Neuronal stem cell (in vitro differentiated cells): ENCODE data around the gene WHRN.

Experiments
- DNase-seq: peaks from one replicate; pipeline ENCODE4 v3.0.0-alpha.2; 2013; ENCODE audit warnings: low spot score
- H2AFZ ChIP-seq: one replicate; pipeline ENCODE4 v1.6.1; 2013; ENCODE audit warnings: mild to moderate bottlenecking, low read length, inconsistent platforms
- H2AK5ac ChIP-seq: 2 replicates; pipeline ENCODE4 v1.6.1; 2013; ENCODE audit warnings: low read depth, mild to moderate bottlenecking, inconsistent platforms, low read length, moderate library complexity, mixed read lengths
- H2BK120ac ChIP-seq: 2 replicates; pipeline ENCODE4 v1.6.1; 2013; ENCODE audit warnings: low read depth, mild to moderate bottlenecking, inconsistent platforms, low read length, moderate library complexity, mixed read lengths
- H2BK12ac ChIP-seq: one replicate; pipeline ENCODE4 v1.6.1; 2013; ENCODE audit warnings: low read length, inconsistent platforms
- H2BK15ac ChIP-seq: 2 replicates; pipeline ENCODE4 v1.6.1; 2013; ENCODE audit warnings: mild to moderate bottlenecking, low read length, inconsistent platforms, mixed read lengths
- H2BK5ac ChIP-seq: one replicate; pipeline ENCODE4 v1.6.1; 2013; ENCODE audit warnings: inconsistent platforms, mild to moderate bottlenecking, low read length, moderate library complexity
- H3K14ac ChIP-seq: one replicate; pipeline ENCODE4 v1.6.1; 2013; ENCODE audit warnings: low read length, inconsistent platforms
- H3K18ac ChIP-seq: 2 replicates; pipeline ENCODE4 v1.6.1; 2013; ENCODE audit warnings: low read length, inconsistent platforms
- H3K23ac ChIP-seq: 2 replicates; pipeline ENCODE4 v1.6.1; 2013; ENCODE audit warnings: low read depth, mild to moderate bottlenecking, mixed read lengths, low read length, inconsistent platforms; ENCODE audit not compliant: poor library complexity
- H3K27ac ChIP-seq: replicated peaks from 3 replicates; pipeline ENCODE4 v1.5.1; 2013; ENCODE audit warnings: low read length, inconsistent platforms
- H3K27me3 ChIP-seq, 3 experiments: 2 replicates each; pipeline ENCODE4 v1.6.1; 2013; ENCODE audit warnings: low read length in 3 of 3, mild to moderate bottlenecking in 2 of 3, inconsistent platforms in 1 of 3, low read depth in 1 of 3, mixed read lengths in 1 of 3, moderate library complexity in 1 of 3; ENCODE audit not compliant: control insufficient read depth in 3 of 3, insufficient read depth in 3 of 3
- H3K36me3 ChIP-seq, 2 donors: replicated peaks in 1 of 2; 2 replicates each; pipeline ENCODE4 v1.6.1; 2013; ENCODE audit warnings: low read length in 2 of 2; ENCODE audit not compliant: control insufficient read depth in 2 of 2, insufficient read depth in 2 of 2
- H3K4ac ChIP-seq: 2 replicates; pipeline ENCODE4 v1.6.1; 2013; ENCODE audit warnings: inconsistent platforms, mild to moderate bottlenecking, low read length, moderate library complexity
- H3K4me1 ChIP-seq, 2 donors: 1 replicate in 1 of 2; 2 replicates in 1 of 2; pipeline ENCODE4 v1.6.1; 2013; ENCODE audit warnings: low read length in 2 of 2, low read depth in 1 of 2; ENCODE audit not compliant: control insufficient read depth in 2 of 2, insufficient read depth in 1 of 2
- H3K4me2 ChIP-seq: one replicate; pipeline ENCODE4 v1.6.1; 2013; ENCODE audit warnings: mild to moderate bottlenecking, low read length, inconsistent platforms; ENCODE audit not compliant: insufficient read depth, poor library complexity, severe bottlenecking
- H3K4me3 ChIP-seq, 2 donors: 2 replicates each; pipeline ENCODE4 v1.5.1; 2013; ENCODE audit warnings: low read length in 2 of 2, mild to moderate bottlenecking in 2 of 2, inconsistent platforms in 1 of 2, moderate library complexity in 1 of 2
- H3K79me1 ChIP-seq: one replicate; pipeline ENCODE4 v1.6.1; 2013; ENCODE audit warnings: low read depth, mild to moderate bottlenecking, inconsistent platforms, low read length, moderate library complexity
- H3K9ac ChIP-seq: one replicate; pipeline ENCODE4 v1.6.1; 2013; ENCODE audit warnings: mild to moderate bottlenecking, low read depth, low read length, inconsistent platforms; ENCODE audit not compliant: poor library complexity
- H3K9me3 ChIP-seq, 2 donors: replicated peaks in 1 of 2; 2 replicates each; pipeline versions ENCODE3 to v1.6.1; 2013; ENCODE audit warnings: low read length in 2 of 2, mild to moderate bottlenecking in 2 of 2, inconsistent platforms in 1 of 2, low read depth in 1 of 2, mixed read lengths in 1 of 2, moderate library complexity in 1 of 2; ENCODE audit not compliant: control insufficient read depth in 2 of 2, insufficient read depth in 1 of 2
- H4K8ac ChIP-seq: one replicate; pipeline ENCODE4 v1.6.1; 2013; ENCODE audit warnings: low read depth, mild to moderate bottlenecking, inconsistent platforms, low read length, moderate library complexity
- H4K91ac ChIP-seq: one replicate; pipeline ENCODE4 v1.6.1; 2013; ENCODE audit warnings: low read length, low read depth, mild to moderate bottlenecking, inconsistent platforms; ENCODE audit not compliant: poor library complexity
- WGBS, 2 donors: extraction: QIAGEN DNeasy Blood & Tissue Kit; methylation state at CpG; one replicate each; pipeline ENCODE4 v1.1.7; 2013; ENCODE audit warnings: missing lambda C conversion rate in 2 of 2, mixed read lengths in 1 of 2; ENCODE audit not compliant: insufficient read length in 2 of 2, insufficient replicate concordance in 1 of 2; ENCODE audit errors: extremely low coverage in 2 of 2; 5-methylcytosine and 5-hydroxymethylcytosine counted together

The WHRN gene

GRCh38 chr9:114471157-114471556, 34.1 kb downstream of the WHRN start:
- no peak overlapping the region for H3K4me3 ChIP-seq
- H2BK5ac ChIP-seq = no peak overlapping the region
- H3K18ac ChIP-seq = no peak overlapping the region
- H4K8ac ChIP-seq = no peak overlapping the region
- no peak overlapping the region for H3K4me2 ChIP-seq
- H3K9ac ChIP-seq = no peak overlapping the region
- H2AFZ ChIP-seq = no peak overlapping the region
- no peaks in the 10 kb centered on the region for H3K9me3 ChIP-seq
- H4K91ac ChIP-seq = no peak overlapping the region
- H2BK15ac ChIP-seq = no peak overlapping the region
- H3K36me3 ChIP-seq = no peaks in the 10 kb centered on the region
- no peak for DNase-seq
- no peak overlapping the region for H3K14ac ChIP-seq
- no peak overlapping the region for H3K4ac ChIP-seq
- H3K23ac ChIP-seq = no peak overlapping the region
- H2AK5ac ChIP-seq = no peak overlapping the region
- H2BK12ac ChIP-seq = no peak overlapping the region
- H3K27me3 ChIP-seq = no peaks in the 10 kb centered on the region
- no peak overlapping the region for H3K27ac ChIP-seq
- H3K4me1 ChIP-seq = peaks cover 0 to 5% of the 10 kb centered on the region in 2 donors
- WGBS, 2 donors = no CpG with 5 or more reads among the region's 4 CpGs
- H3K79me1 ChIP-seq = no peaks in the 10 kb centered on the region
- H2BK120ac ChIP-seq = no peak overlapping the region

DNA sequence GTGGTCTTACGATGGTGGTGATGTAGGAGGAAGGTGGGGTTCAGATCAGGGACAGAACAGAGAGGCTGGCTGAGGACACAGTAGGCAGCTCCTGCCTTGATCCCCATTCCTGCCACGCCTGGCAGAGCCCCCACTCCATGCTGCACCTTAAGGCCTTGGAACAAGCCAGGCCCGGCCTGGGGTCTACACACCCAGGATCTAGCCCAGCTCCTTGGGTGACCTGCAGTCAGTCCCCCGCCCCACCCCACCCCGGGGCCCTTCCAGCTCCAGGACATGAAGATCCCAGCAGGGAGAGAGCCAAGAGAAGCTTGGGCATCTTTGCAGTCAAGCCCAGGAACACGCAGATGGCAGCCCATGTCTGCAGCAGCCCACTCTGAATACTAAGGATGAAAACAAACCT, 34.7 kb downstream of the WHRN start:
- no peak overlapping the region for H2BK12ac ChIP-seq
- H3K36me3 ChIP-seq = no peaks in the 10 kb centered on the region
- H3K4me1 ChIP-seq = peaks cover 0 to 5% of the 10 kb centered on the region in 2 donors
- no peak overlapping the region for H2BK5ac ChIP-seq
- H2BK120ac ChIP-seq = no peak overlapping the region
- H3K27ac ChIP-seq = no peak overlapping the region
- no peak overlapping the region for H3K4me3 ChIP-seq
- no peak overlapping the region for H3K14ac ChIP-seq
- H3K4ac ChIP-seq = no peak overlapping the region
- no peak overlapping the region for H3K9ac ChIP-seq
- no peak overlapping the region for H3K18ac ChIP-seq
- H3K79me1 ChIP-seq = no peaks in the 10 kb centered on the region
- no peak overlapping the region for H4K8ac ChIP-seq
- H2AFZ ChIP-seq = no peak overlapping the region
- H3K9me3 ChIP-seq = no peaks in the 10 kb centered on the region
- no peaks in the 10 kb centered on the region for H3K27me3 ChIP-seq
- no peak overlapping the region for H3K23ac ChIP-seq
- H4K91ac ChIP-seq = no peak overlapping the region
- H2BK15ac ChIP-seq = no peak overlapping the region
- no peak for DNase-seq
- no CpG with 5 or more reads among the region's 6 CpGs for WGBS, 2 donors
- H3K4me2 ChIP-seq = no peak overlapping the region
- H2AK5ac ChIP-seq = no peak overlapping the region

- H4K91ac ChIP-seq = no peak overlapping the region
- H3K4me1 ChIP-seq = peaks cover 0 to 5% of the 10 kb centered on the region in 2 donors
- no peak overlapping the region for H3K18ac ChIP-seq
- H3K9me3 ChIP-seq = no peaks in the 10 kb centered on the region
- no peak overlapping the region for H2BK120ac ChIP-seq
- no peak overlapping the region for H4K8ac ChIP-seq
- H3K9ac ChIP-seq = no peak overlapping the region
- no peaks in the 10 kb centered on the region for H3K27me3 ChIP-seq
- no peak overlapping the region for H2AK5ac ChIP-seq
- no peaks in the 10 kb centered on the region for H3K36me3 ChIP-seq
- no peak overlapping the region for H2BK5ac ChIP-seq
- H3K4me3 ChIP-seq = no peak overlapping the region
- H3K4ac ChIP-seq = no peak overlapping the region
- H3K27ac ChIP-seq = no peak overlapping the region
- H2AFZ ChIP-seq = no peak overlapping the region
- no peak overlapping the region for H2BK12ac ChIP-seq
- no CpG with 5 or more reads among the region's 6 CpGs for WGBS, 2 donors
- no peak overlapping the region for H2BK15ac ChIP-seq
- no peak for DNase-seq
- no peaks in the 10 kb centered on the region for H3K79me1 ChIP-seq
- no peak overlapping the region for H3K14ac ChIP-seq
- H3K4me2 ChIP-seq = no peak overlapping the region
- no peak overlapping the region for H3K23ac ChIP-seq
These were observed 35.2 kb downstream of the WHRN start for GRCh38 chr9:114470121-114470520.

- H3K4me3 ChIP-seq = peak overlapping the region in 1 of 2 donors; percentile 3
- no peak overlapping the region for H3K18ac ChIP-seq
- H2AFZ ChIP-seq = no peak overlapping the region
- no peak overlapping the region for H4K91ac ChIP-seq
- H3K9ac ChIP-seq = peak overlapping the region; percentile 71
- no peak overlapping the region for H3K4me2 ChIP-seq
- no peak overlapping the region for H3K14ac ChIP-seq
- no peak overlapping the region for H3K4ac ChIP-seq
- peaks cover 0 to 2% of the 10 kb centered on the region in 2 donors for H3K4me1 ChIP-seq
- H2AK5ac ChIP-seq = no peak overlapping the region
- H3K23ac ChIP-seq = no peak overlapping the region
- H2BK12ac ChIP-seq = no peak overlapping the region
- H3K9me3 ChIP-seq = no peaks in the 10 kb centered on the region
- H2BK15ac ChIP-seq = no peak overlapping the region
- no peaks in the 10 kb centered on the region for H3K79me1 ChIP-seq
- peak overlapping the region; percentile 16 for H2BK5ac ChIP-seq
- no peak overlapping the region for H3K27ac ChIP-seq
- H4K8ac ChIP-seq = no peak overlapping the region
- no peak overlapping the region for H2BK120ac ChIP-seq
- no peak for DNase-seq
- WGBS, 2 donors = no CpG with 5 or more reads among the region's 16 CpGs
- H3K27me3 ChIP-seq = no peaks in the 10 kb centered on the region
- no peaks in the 10 kb centered on the region for H3K36me3 ChIP-seq
These were observed 36.0 kb downstream of the WHRN start for GRCh38 chr9:114469091-114469853.
